Caco-2 (cell line): ENCODE results near the gene MYO7B. TPM values are rescaled to one million over a fixed set of nuclear protein-coding genes. Genes with fewer than 3 reads are reported as not detected.

Experiments
- BruUV-seq: library from RNA; stranded (reverse); fragments of 400-500 nt; replicated peaks from 2 replicates; lab custom pipeline; 2021; lab: Mats Ljungman, UMichigan
- CTCF ChIA-PET: fragments of 300-600 bp; sonication (Branson Sonifier 250); formaldehyde crosslinking; loops from one replicate; lab custom pipeline; 2022; ENCODE audit warnings: antibody characterized with exemption; lab: Charles Lee
- POLR2A ChIA-PET: fragments of 300-600 bp; sonication (Branson Sonifier 250); formaldehyde crosslinking; loops from one replicate; lab custom pipeline; 2022; ENCODE audit warnings: antibody characterized with exemption; lab: Charles Lee
- DNase-seq, 2 experiments: peaks; one replicate each; pipeline versions ENCODE4 v3.0.0 to v3.0.0-alpha.2; 2020 to 2022
- H3K27me3 ChIP-seq: replicated peaks from 2 replicates; pipeline ENCODE4 v1.6.0; 2011; ENCODE audit warnings: low read length; ENCODE audit not compliant: control insufficient read depth, insufficient read depth
- H3K36me3 ChIP-seq: 2 replicates; pipeline ENCODE4 v1.5.1; 2011; ENCODE audit warnings: low read length; ENCODE audit not compliant: control insufficient read depth, insufficient read depth
- H3K4me1 ChIP-seq: fragments of 250-450 bp; sonication (Bioruptor Pico); 2 replicates; pipeline ENCODE4 v1.5.1; 2020; ENCODE audit warnings: mild to moderate bottlenecking
- H3K4me3 ChIP-seq: 2 replicates; pipeline ENCODE4 v1.5.1; 2011; ENCODE audit warnings: low read depth, mild to moderate bottlenecking, control low read depth, low read length
- H3K9me3 ChIP-seq: fragments of 250-450 bp; sonication (Bioruptor Pico); 2 replicates; pipeline ENCODE4 v1.5.1; 2020; ENCODE audit warnings: mild to moderate bottlenecking, moderate library complexity
- H3K27ac Mint-ChIP-seq: one replicate; pipeline ENCODE4 v1.8.0; 2022; ENCODE audit warnings: mixed read lengths; ENCODE audit not compliant: unreplicated experiment
- H3K27me3 Mint-ChIP-seq: one replicate; pipeline ENCODE4 v1.8.0; 2022; ENCODE audit warnings: mixed read lengths; ENCODE audit not compliant: insufficient read depth, unreplicated experiment
- H3K36me3 Mint-ChIP-seq: one replicate; pipeline ENCODE4 v1.8.0; 2022; ENCODE audit warnings: mild to moderate bottlenecking, mixed read lengths; ENCODE audit not compliant: insufficient read depth, unreplicated experiment
- H3K4me1 Mint-ChIP-seq: one replicate; pipeline ENCODE4 v1.8.0; 2022; ENCODE audit warnings: low read depth, mixed read lengths; ENCODE audit not compliant: unreplicated experiment
- H3K4me3 Mint-ChIP-seq: one replicate; pipeline ENCODE4 v1.8.0; 2022; ENCODE audit warnings: mild to moderate bottlenecking, moderate library complexity, mixed read lengths; ENCODE audit not compliant: unreplicated experiment
- H3K9me3 Mint-ChIP-seq: one replicate; pipeline ENCODE4 v1.8.0; 2022; ENCODE audit warnings: mixed read lengths; ENCODE audit not compliant: unreplicated experiment
- CTCF ChIP-seq, 2 experiments: fragments of 200-600 bp in 1 of 2; IDR thresholded peaks; 1 replicate in 1 of 2; 2 replicates in 1 of 2; pipeline versions ENCODE4 v1.5.1 to v1.8.0; 2011 to 2022; ENCODE audit warnings: antibody characterized with exemption in 1 of 2, control low read depth in 1 of 2, inconsistent platforms in 1 of 2, low read depth in 1 of 2, low read length in 1 of 2, mild to moderate bottlenecking in 1 of 2, moderate library complexity in 1 of 2; ENCODE audit not compliant: insufficient read depth in 1 of 2, severe bottlenecking in 1 of 2, unreplicated experiment in 1 of 2
- intact Hi-C: fragments of 100-400 bp; cut with micrococcal nuclease; formaldehyde crosslinking; loops from one replicate; pipeline ENCODE4 v1.10.0; 2022; ENCODE audit not compliant: unreplicated experiment
- total RNA-seq: library from RNA; stranded (reverse); gene quantifications from 2 replicates; pipeline ENCODE4 v1.2.3, GENCODE V29; 2022

The MYO7B gene
- total RNA-seq, 1 experiment from 2014 or later: 0.27 TPM

- H3K4me3 ChIP-seq: no peak overlapping the region
- no peaks in the 10 kb centered on the region for H3K9me3 Mint-ChIP-seq
- no peak overlapping the region for H3K27ac Mint-ChIP-seq
- no peaks in the 10 kb centered on the region for H3K36me3 Mint-ChIP-seq
- ChIA-PET CTCF (interaction anchor here (1.3 kb wide), 1 partner anchor 56 kb away, joined by 3 read pairs; no protein-coding TSS in a partner anchor), POLR2A (no interaction called here)
- H3K9me3 ChIP-seq: no peaks in the 10 kb centered on the region
- no peaks in the 10 kb centered on the region for H3K27me3 Mint-ChIP-seq
- no peak for TF ChIP-seq CTCF (IDR thresholded peaks at IDR 0.05; ENCODE audit: insufficient read depth in 1 of 2, low read depth in 1 of 2, low read length in 1 of 2, severe bottlenecking in 1 of 2, unreplicated experiment in 1 of 2)
- intact Hi-C loops: loop anchor here (2.0 kb wide), 2 partner anchors 121 to 451 kb away; partner anchors contain the start of gene IWS1
- BruUV-seq: no TSS peak
- no peak for DNase-seq
- H3K27me3 ChIP-seq: no peaks in the 10 kb centered on the region
- H3K4me1 Mint-ChIP-seq: no peaks in the 10 kb centered on the region
- peaks cover 11% of the 10 kb centered on the region for H3K4me1 ChIP-seq
- H3K4me3 Mint-ChIP-seq: no peak overlapping the region
- H3K36me3 ChIP-seq: no peaks in the 10 kb centered on the region
Observed at GRCh38 chr2:127647242-127648190, 112.0 kb downstream of the MYO7B start.

- DNase-seq: no peak
- TF ChIP-seq CTCF (IDR thresholded peaks at IDR 0.05; ENCODE audit: insufficient read depth in 1 of 2, low read depth in 1 of 2, low read length in 1 of 2, severe bottlenecking in 1 of 2, unreplicated experiment in 1 of 2): no peak
- no peaks in the 10 kb centered on the region for H3K36me3 Mint-ChIP-seq
- BruUV-seq: no TSS peak
- H3K4me1 Mint-ChIP-seq: no peaks in the 10 kb centered on the region
- no peaks in the 10 kb centered on the region for H3K9me3 ChIP-seq
- ChIA-PET CTCF (interaction anchor here (1.3 kb wide), 1 partner anchor 57 kb away, joined by 3 read pairs; no protein-coding TSS in a partner anchor), POLR2A (no interaction called here)
- intact Hi-C loops: loop anchor here (2.0 kb wide), 2 partner anchors 122 to 452 kb away; partner anchors contain the start of gene IWS1
- H3K36me3 ChIP-seq: no peaks in the 10 kb centered on the region
- H3K27ac Mint-ChIP-seq: no peak overlapping the region
- no peaks in the 10 kb centered on the region for H3K9me3 Mint-ChIP-seq
- no peak overlapping the region for H3K4me3 ChIP-seq
- H3K4me3 Mint-ChIP-seq: no peak overlapping the region
- no peaks in the 10 kb centered on the region for H3K27me3 ChIP-seq
- H3K27me3 Mint-ChIP-seq: no peaks in the 10 kb centered on the region
- H3K4me1 ChIP-seq: peaks cover 11% of the 10 kb centered on the region
Observed at GRCh38 chr2:127648321-127648720, 112.8 kb downstream of the MYO7B start.

- no peak overlapping the region for H3K4me3 ChIP-seq
- H3K4me1 Mint-ChIP-seq: no peaks in the 10 kb centered on the region
- TF ChIP-seq CTCF (IDR thresholded peaks at IDR 0.05; ENCODE audit: insufficient read depth in 1 of 2, low read depth in 1 of 2, low read length in 1 of 2, severe bottlenecking in 1 of 2, unreplicated experiment in 1 of 2): no peak
- no TSS peak for BruUV-seq
- POLR2A ChIA-PET: interaction anchor here (1.5 kb wide), 1 partner anchor 123 kb away, joined by 4 read pairs; the partner anchor contains the start of gene IWS1
- peaks cover 11% of the 10 kb centered on the region for H3K4me1 ChIP-seq
- no peak overlapping the region for H3K4me3 Mint-ChIP-seq
- H3K36me3 ChIP-seq: no peaks in the 10 kb centered on the region
- no peaks in the 10 kb centered on the region for H3K27me3 ChIP-seq
- no peaks in the 10 kb centered on the region for H3K36me3 Mint-ChIP-seq
- CTCF ChIA-PET: interaction anchor here (1.0 to 2.5 kb wide), 3 partner anchors 51 to 452 kb away, joined by 3 to 43 read pairs (median 11); no protein-coding TSS in a partner anchor
- no peaks in the 10 kb centered on the region for H3K27me3 Mint-ChIP-seq
- H3K27ac Mint-ChIP-seq: no peak overlapping the region
- no peaks in the 10 kb centered on the region for H3K9me3 Mint-ChIP-seq
- no peak for DNase-seq
- H3K9me3 ChIP-seq: no peaks in the 10 kb centered on the region
- intact Hi-C loops: loop anchor here (1.0 to 2.0 kb wide), 4 partner anchors 26 to 452 kb away; partner anchors contain the start of genes IWS1 and LIMS2
Observed at GRCh38 chr2:127649100-127649611, 113.7 kb downstream of the MYO7B start.
